ENCODE measurements around the gene PRDM16.

Gene PRDM16

GRCh38 chr1:3142236-3142635, 73.2 kb downstream of the PRDM16 start:
- H3K4me1 ChIP-seq (ENCODE audit: insufficient read depth, low read length): no peaks in the 10 kb centered on the region
- H3K27me3 ChIP-seq (ENCODE audit: insufficient read depth, low read length, poor library complexity): no peaks in the 10 kb centered on the region
- DNase-seq (no peak), ATAC-seq (ENCODE audit: insufficient read depth, low read depth) (no peak)
- no peak for TF ChIP-seq EZH2 (IDR thresholded peaks at IDR 0.05; ENCODE audit: borderline replicate concordance, low read depth, low read length, severe bottlenecking)
- TF ChIP-seq CTCF (IDR thresholded peaks at IDR 0.05; ENCODE audit: borderline replicate concordance, extremely low read depth, low read length, poor library complexity, severe bottlenecking): no peak
- H3K4me2 ChIP-seq (ENCODE audit: insufficient read depth, low read length): no peak overlapping the region
- no peak overlapping the region for H2AFZ ChIP-seq (ENCODE audit: low read depth, low read length)
- no peaks in the 10 kb centered on the region for H3K79me2 ChIP-seq (ENCODE audit: insufficient read depth, low read length)
- no peak overlapping the region for H3K27ac ChIP-seq (ENCODE audit: low read length)
- H3K36me3 ChIP-seq (ENCODE audit: insufficient read depth, low read length): no peaks in the 10 kb centered on the region
- no peaks in the 10 kb centered on the region for H3K9me3 ChIP-seq (ENCODE audit: insufficient read depth, low read length, severe bottlenecking)
- no peak overlapping the region for H3K4me3 ChIP-seq (ENCODE audit: low read depth in 1 of 2, low read length in 2 of 2)
- no peak overlapping the region for H3K9ac ChIP-seq (ENCODE audit: low read depth, low read length)
- H4K20me1 ChIP-seq (ENCODE audit: insufficient read depth, low read length): no peaks in the 10 kb centered on the region

GRCh38 chr1:3142751-3143150, 73.7 kb downstream of the PRDM16 start:
- Histone ChIP-seq H3K4me2 (ENCODE audit: insufficient read depth, low read length) (no peak overlapping the region), H4K20me1 (ENCODE audit: insufficient read depth, low read length) (no peaks in the 10 kb centered on the region), H3K4me3 (ENCODE audit: low read depth in 1 of 2, low read length in 2 of 2) (no peak overlapping the region), H3K9ac (ENCODE audit: low read depth, low read length) (no peak overlapping the region), H3K36me3 (ENCODE audit: insufficient read depth, low read length) (no peaks in the 10 kb centered on the region), H3K79me2 (ENCODE audit: insufficient read depth, low read length) (no peaks in the 10 kb centered on the region), H3K9me3 (ENCODE audit: insufficient read depth, low read length, severe bottlenecking) (no peaks in the 10 kb centered on the region), H2AFZ (ENCODE audit: low read depth, low read length) (no peak overlapping the region), H3K27me3 (ENCODE audit: insufficient read depth, low read length, poor library complexity) (no peaks in the 10 kb centered on the region), H3K4me1 (ENCODE audit: insufficient read depth, low read length) (no peaks in the 10 kb centered on the region), H3K27ac (ENCODE audit: low read length) (no peak overlapping the region)
- DNase-seq: no peak
- TF ChIP-seq CTCF (IDR thresholded peaks at IDR 0.05; ENCODE audit: borderline replicate concordance, extremely low read depth, low read length, poor library complexity, severe bottlenecking) (no peak), EZH2 (IDR thresholded peaks at IDR 0.05; ENCODE audit: borderline replicate concordance, low read depth, low read length, severe bottlenecking) (no peak)
- no peak for ATAC-seq (ENCODE audit: insufficient read depth, low read depth)

GRCh38 chr1:3145532-3146325, 76.7 kb downstream of the PRDM16 start:
- Histone ChIP-seq H3K4me3 (ENCODE audit: low read depth in 1 of 2, low read length in 2 of 2) (no peak overlapping the region), H3K27me3 (ENCODE audit: insufficient read depth, low read length, poor library complexity) (no peaks in the 10 kb centered on the region), H3K79me2 (ENCODE audit: insufficient read depth, low read length) (no peaks in the 10 kb centered on the region), H4K20me1 (ENCODE audit: insufficient read depth, low read length) (no peaks in the 10 kb centered on the region), H3K27ac (ENCODE audit: low read length) (no peak overlapping the region), H3K4me2 (ENCODE audit: insufficient read depth, low read length) (no peak overlapping the region), H3K36me3 (ENCODE audit: insufficient read depth, low read length) (no peaks in the 10 kb centered on the region), H2AFZ (ENCODE audit: low read depth, low read length) (no peak overlapping the region), H3K9ac (ENCODE audit: low read depth, low read length) (no peak overlapping the region), H3K4me1 (ENCODE audit: insufficient read depth, low read length) (no peaks in the 10 kb centered on the region), H3K9me3 (ENCODE audit: insufficient read depth, low read length, severe bottlenecking) (no peaks in the 10 kb centered on the region)
- TF ChIP-seq CTCF (IDR thresholded peaks at IDR 0.05; ENCODE audit: borderline replicate concordance, extremely low read depth, low read length, poor library complexity, severe bottlenecking) (no peak), EZH2 (IDR thresholded peaks at IDR 0.05; ENCODE audit: borderline replicate concordance, low read depth, low read length, severe bottlenecking) (no peak)
- ATAC-seq (ENCODE audit: insufficient read depth, low read depth) (no peak), DNase-seq (no peak)
